GM21447 (cell line): ENCODE results near the gene HEMGN.
A peak's percentile ranks its signal among the peaks of the same experiment; 100 is the strongest.
"Not testable (repeated sequence)": the region's sequence is repeated elsewhere in the genome, so short reads cannot be mapped to it uniquely, and the experiment has no call there.

Experiments used
- ATAC-seq: cut with Tn5 transposase; IDR thresholded peaks from one replicate; pipeline ENCODE4 v1.9.1; 2021; ENCODE audit not compliant: unreplicated experiment

Gene HEMGN

DNA sequence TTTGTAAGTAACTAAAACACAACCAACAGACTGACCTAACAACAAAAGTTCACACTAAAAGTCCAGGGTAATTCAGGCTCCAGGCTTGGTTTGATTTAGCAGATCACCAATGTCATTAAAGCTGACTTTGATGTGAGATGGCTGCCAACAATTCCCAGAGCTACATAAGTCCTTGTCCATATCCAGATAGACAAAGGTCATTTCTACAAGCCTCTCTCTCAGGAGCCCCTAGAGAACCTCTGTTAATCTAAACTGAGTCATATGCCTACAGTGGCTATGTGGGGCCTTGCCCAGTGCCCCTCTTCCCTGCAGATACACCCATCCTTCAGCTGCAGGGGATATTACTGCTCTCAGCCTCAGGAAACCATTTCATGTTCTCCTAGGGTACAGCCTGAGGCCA, 26.9 kb upstream of the HEMGN start:
- ATAC-seq, result no peak

DNA sequence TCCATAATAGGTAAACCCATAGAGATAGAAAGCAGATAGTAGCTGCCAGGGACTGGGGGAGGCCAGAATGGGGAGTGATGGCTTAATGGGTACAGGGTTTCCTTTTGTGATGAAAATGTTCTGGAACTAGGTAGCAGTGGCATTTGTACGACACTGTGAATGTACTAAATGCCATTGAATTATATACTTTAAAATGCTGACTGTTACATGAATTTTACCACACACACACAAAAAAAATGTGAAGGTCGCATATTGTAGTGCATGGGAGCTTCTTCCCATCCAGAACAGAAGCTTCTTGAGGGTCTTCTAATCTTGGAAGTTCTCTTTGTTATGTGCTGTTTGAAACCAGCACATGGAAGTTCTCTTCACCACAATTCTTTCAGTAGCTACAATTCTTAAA, 25.3 kb upstream of the HEMGN start:
- ATAC-seq, result no peak

- no peak for ATAC-seq
Observed at GRCh38 chr9:97962575-97962974, 24.6 kb upstream of the HEMGN start.

DNA sequence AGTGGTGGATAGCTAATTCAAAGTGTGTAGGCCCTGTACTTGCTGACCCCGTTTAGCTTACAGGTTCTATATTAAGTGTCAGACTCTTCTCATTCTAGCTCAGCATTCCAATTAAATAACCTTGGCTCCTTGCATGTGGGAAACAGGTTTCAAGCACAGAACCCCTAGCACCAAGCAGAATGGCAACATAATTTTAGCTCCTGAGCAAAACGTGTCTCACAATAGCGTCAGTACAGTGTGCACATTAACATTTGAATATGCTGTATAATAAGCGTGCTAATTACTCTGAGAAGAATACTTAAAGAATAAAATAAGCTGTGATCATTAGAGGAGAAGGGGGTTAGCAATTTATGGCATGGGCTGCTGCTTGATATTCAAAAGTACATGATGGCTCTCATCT, 24.2 kb upstream of the HEMGN start:
- ATAC-seq, result no peak

GRCh38 chr9:97961361-97961760, 23.4 kb upstream of the HEMGN start:
- ATAC-seq, result no peak

DNA sequence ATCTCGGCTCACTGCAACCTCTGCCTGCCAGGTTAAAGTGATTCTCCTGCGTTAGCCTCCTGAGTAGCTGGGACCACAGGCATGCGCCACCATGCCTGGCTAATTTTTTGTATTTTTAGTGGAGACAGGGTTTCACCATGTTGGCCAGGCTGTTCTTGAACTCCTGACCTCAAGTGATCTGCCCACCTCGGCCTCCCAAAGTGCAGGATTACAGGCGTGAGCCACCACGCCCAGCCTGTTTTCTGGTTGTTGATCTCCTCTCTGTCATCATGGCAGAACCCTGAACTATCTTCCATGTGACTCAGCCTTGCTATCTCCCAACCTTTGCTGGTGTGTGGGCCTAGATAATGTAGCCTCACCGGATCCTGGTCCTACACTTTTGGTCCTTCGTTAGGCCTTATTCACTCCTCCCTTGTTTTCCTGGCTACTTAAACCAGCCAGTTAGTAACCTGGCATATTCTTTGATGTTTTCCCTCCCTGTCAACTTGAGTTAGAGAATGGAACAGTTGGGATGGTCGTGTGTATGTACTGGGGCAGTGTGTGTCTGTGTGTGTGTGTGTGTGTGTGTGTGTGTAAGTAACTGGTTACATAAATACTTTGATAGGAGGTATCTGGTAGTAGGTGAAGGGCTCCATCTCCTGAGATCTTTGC, 22.8 kb upstream of the HEMGN start:
- ATAC-seq, result not testable (repeated sequence)

DNA sequence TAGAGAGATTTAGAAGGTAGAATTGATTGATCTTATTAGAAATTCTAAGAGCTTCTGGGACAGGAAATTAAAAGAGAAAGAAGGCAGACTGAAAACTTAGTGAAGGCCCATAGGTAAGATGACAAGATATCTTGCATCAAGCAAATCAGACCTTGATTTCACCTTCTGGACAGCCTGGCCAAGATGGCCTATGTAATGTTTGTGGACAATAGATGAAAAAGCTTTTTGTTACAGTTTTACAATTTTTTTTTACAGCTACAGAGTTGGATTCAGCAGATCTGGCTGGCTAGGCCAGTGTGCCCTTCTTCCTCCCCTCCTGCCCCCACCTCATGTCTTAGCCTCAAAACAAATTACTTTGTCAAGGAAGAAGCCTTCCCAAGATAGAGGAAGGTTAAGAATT, 21.6 kb upstream of the HEMGN start:
- ATAC-seq, result no peak

- ATAC-seq, result no peak
Observed at GRCh38 chr9:97958812-97959511, 21.0 kb upstream of the HEMGN start.

DNA sequence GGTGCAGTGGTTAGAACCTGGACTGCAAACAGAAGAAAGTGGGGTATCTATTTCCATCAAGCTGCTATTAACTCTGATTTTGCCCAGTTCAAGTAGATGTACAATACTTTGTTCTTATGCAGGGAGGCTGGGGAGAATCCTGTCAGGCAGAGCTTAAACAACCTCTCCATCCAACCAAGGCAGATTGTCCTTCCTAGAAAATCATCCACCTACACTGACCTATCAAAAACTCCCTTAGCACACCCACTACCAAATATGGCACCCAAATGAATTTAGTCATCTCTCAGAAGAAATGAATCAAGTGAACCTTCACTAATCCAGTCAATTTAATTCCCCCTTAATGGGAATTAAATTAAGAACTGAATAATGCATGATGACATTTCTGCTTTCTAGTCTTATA, 18.4 kb upstream of the HEMGN start:
- no peak for ATAC-seq

GRCh38 chr9:97954550-97954989, 16.6 kb upstream of the HEMGN start:
- ATAC-seq, result peak; percentile 76

DNA sequence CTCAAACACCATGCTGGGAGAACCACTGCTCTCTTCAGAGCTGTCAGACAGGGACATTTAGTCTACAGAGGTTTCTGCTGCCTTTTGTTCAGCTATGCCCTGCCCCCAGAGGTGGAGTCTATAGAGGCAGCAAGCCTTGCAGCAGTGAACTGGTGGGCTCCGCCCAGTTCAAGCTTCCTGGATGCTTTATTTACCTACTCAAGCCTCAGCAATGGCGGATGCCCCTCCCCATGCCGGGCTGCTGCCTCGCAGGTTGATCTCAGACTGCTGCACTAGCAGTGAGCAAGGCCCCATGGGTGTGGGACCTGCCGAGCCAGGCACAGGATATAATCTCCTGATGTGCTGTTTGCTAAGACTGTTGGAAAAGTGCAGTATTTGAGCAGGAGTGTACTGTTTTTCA, 12.9 kb upstream of the HEMGN start:
- ATAC-seq, result not testable (repeated sequence)

DNA sequence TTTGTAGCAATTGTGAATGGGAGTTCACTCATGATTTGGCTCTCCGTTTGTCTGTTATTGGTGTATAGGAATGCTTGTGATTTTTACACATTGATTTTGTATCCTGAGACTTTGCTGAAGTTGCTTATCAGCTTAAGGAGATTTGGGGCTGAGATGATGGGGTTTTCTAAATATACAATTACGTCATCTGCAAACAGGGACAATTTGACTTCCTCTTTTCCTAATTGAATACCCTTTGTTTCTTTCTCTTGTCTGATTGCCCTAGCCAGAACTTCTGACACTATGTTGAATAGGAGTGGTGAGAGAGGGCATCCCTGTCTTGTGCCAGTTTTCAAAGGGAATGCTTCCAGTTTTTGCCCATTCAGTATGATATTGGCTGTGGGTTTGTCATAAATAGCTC, 9.1 kb upstream of the HEMGN start:
- not testable (repeated sequence) for ATAC-seq

GRCh38 chr9:97945470-97945869, 7.5 kb upstream of the HEMGN start:
- ATAC-seq, result not testable (repeated sequence)

- no peak for ATAC-seq
Observed at GRCh38 chr9:97944612-97945011, 6.6 kb upstream of the HEMGN start.

- no peak for ATAC-seq
Observed at GRCh38 chr9:97943308-97943855, 5.4 kb upstream of the HEMGN start.

DNA sequence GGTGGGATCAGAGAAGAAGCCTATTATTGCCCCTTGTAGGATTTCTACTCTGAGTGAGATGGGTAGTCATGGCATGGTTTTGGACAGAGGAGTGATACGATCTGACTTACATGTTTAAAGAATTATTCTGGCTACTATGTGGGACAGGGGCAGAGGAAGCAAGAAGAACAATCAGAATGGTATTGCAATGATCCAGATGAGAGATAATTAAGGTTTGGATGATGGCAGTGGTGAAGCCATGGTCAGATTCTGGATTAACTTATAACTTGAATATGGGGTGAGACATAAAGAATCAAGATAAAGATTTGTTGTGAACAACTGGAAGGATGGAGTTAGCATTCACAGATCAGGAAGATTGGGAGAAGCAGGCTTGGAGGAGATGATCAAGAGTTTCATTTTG, 3.4 kb upstream of the HEMGN start:
- ATAC-seq, result no peak

DNA sequence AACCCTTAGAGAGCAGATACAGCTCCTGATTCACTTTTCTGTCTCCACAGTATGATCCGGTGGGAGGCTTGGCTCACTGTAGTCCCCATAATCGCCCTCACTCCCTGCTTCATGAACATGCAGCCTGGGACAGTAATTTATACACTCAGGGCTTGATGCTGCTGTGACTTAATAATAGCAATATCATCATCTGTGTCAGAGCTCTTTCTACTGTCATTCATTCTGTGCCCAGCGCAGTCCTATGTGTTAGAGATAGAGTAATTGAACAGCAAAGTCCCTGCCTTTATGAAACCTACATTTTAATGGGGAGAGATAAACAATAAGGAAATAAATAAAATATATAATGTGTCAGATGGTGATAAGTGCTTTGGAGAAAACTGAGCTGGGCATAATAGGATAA, 2.8 kb upstream of the HEMGN start:
- no peak for ATAC-seq

DNA sequence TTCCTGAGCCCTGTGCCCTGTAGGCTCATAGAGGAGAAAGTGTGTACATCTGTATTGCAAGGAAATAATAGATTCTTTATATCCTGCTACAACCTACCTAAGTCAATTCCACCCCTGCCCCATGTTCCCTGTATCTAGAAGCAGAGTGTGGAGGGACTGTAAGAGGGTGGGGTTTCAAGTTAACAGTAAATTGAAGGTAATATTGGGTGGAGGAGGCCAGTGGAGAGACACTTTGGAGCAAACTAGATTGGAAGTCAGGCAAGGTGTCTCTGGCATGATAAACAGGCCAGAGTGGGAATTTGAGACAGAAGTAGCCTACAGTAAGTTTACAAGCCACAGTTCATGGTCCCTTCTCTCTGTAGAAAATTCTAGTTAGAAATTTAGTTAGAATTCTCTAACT, 2.3 kb upstream of the HEMGN start:
- ATAC-seq, result no peak

GRCh38 chr9:97936998-97937397, 974 bp downstream of the HEMGN start:
- no peak for ATAC-seq

DNA sequence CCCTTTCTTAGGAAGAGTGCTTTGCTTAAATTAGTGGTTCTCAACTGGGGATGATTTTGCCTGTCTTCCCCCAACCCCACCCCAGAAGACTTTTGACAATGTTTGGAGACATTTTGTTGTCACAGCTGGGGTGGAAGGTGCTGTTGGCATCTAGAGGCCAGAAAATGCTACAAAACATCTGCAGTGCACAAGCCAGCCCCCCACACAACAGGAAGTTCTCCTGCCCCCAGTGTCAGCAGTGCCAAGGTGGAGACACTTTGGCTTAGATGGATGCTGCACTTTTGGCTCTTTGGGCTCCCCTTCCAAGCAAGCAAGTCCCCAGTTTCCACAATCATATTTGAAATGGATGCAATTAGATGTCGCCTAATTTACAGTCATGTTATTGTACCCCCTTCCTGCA, 2.7 kb downstream of the HEMGN start:
- ATAC-seq, result no peak

DNA sequence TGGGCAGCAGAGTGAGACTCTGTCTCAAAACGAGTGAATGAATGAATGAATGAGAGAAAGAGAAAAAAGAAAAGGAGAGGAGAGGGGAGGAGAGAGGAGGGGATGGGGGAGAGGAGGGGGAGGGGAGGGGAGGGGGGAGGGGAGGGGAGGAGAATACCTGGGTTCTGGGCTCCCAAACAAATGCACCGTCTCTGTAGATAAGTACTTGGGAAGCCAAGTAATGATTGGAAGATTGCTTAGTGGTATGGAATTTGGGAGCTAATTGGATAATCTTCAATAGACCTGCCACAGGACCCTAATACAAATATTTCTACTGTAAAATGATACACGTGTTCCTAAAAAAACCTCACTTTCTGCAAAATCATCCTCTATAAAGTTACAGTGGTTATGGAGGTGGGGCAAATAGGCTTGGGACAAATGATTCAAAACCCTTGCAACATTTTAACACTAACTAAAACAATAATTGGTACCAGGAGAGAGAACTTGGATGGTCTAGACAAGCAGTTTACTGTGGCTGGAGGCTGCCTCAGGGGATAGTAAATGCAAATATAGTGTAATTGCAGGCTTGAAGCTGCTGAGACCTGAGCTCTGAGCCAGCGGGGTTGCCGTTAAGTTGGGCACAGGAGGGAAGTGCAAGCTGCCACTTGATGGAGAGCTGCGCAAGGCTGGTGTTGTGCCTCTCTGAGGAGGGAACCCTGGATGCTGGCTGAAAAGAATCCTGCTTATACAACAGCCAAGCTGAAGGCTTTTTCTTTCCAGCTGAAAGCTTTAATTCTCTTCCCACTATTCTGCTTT, 3.5 kb downstream of the HEMGN start:
- no peak for ATAC-seq
